Endothelial cell of umbilical vein (primary cell): ENCODE measurements around the gene SYNPO. TPM values are rescaled to one million over a fixed set of nuclear protein-coding genes. Genes with fewer than 3 reads are reported as not detected.

Experiments used
- BruUV-seq: library from RNA; stranded (reverse); fragments of 400-500 nt; replicated peaks from 2 replicates; lab custom pipeline; 2021; lab: Mats Ljungman, UMichigan
- CTCF ChIA-PET: fragments of 300-600, 350-600 bp; sonication (Branson Sonifier 250); formaldehyde crosslinking; loops from one replicate; lab custom pipeline; 2021; ENCODE audit warnings: antibody characterized with exemption, inconsistent platforms; lab: Charles Lee
- POLR2A ChIA-PET: fragments of 300-600, 350-600 bp; sonication (Branson Sonifier 250); formaldehyde crosslinking; loops from one replicate; lab custom pipeline; 2021; ENCODE audit warnings: antibody characterized with exemption, inconsistent platforms; lab: Charles Lee
- DNase-seq: peaks from one replicate; pipeline ENCODE4 v3.0.0-alpha.2; 2011; ENCODE audit warnings: low read depth, low spot score
- FAIRE-seq: peaks from 2 replicates; lab custom pipeline; 2011; peaks lifted over from hg19 to GRCh38; lab: Jason Lieb, UNC
- H2AFZ ChIP-seq: 2 replicates; pipeline ENCODE4 v1.6.0; 2012; ENCODE audit warnings: low read depth, low read length, control low read depth, inconsistent platforms
- H3K27ac ChIP-seq: 2 replicates; pipeline ENCODE4 v1.5.1; 2011; ENCODE audit warnings: low read depth, mild to moderate bottlenecking, control low read depth, low read length, moderate library complexity; ENCODE audit not compliant: insufficient read depth
- H3K27me3 ChIP-seq, 2 experiments: 2 replicates each; pipeline versions ENCODE4 v1.6.0 to v1.6.1; 2011; ENCODE audit warnings: low read length in 2 of 2, mixed read lengths in 1 of 2; ENCODE audit not compliant: control insufficient read depth in 2 of 2, insufficient read depth in 2 of 2
- H3K36me3 ChIP-seq, 2 experiments: 2 replicates in 1 of 2; 3 replicates in 1 of 2; pipeline ENCODE4 v1.5.1; 2011; ENCODE audit warnings: low read length in 2 of 2, mild to moderate bottlenecking in 1 of 2, moderate library complexity in 1 of 2; ENCODE audit not compliant: control insufficient read depth in 2 of 2, insufficient read depth in 2 of 2; ENCODE audit errors: extremely low read depth in 1 of 2
- H3K4me1 ChIP-seq: 3 replicates; pipeline ENCODE4 v1.5.1; 2011; ENCODE audit warnings: mild to moderate bottlenecking, low read length; ENCODE audit not compliant: control insufficient read depth, insufficient read depth; ENCODE audit errors: extremely low read depth
- H3K4me2 ChIP-seq: 2 replicates; pipeline ENCODE4 v1.6.1; 2011; ENCODE audit warnings: low read length, control low read depth, mixed read lengths; ENCODE audit not compliant: insufficient read depth
- H3K4me3 ChIP-seq, 3 experiments: fragments of 200-600 bp in 1 of 3; sonication (generic), shearing (Covaris generic) in 1 of 3; replicated peaks in 1 of 3; 2 replicates each; pipeline ENCODE4 v1.5.1; 2011 to 2016; ENCODE audit warnings: control low read depth in 3 of 3, low read length in 3 of 3, mild to moderate bottlenecking in 2 of 3, inconsistent platforms in 1 of 3, low read depth in 1 of 3, moderate library complexity in 1 of 3; ENCODE audit not compliant: insufficient read depth in 1 of 3
- H3K79me2 ChIP-seq: 2 replicates; pipeline ENCODE4 v1.6.0; 2012; ENCODE audit warnings: low read length, inconsistent platforms; ENCODE audit not compliant: control insufficient read depth, insufficient read depth
- H3K9ac ChIP-seq: replicated peaks from 2 replicates; pipeline ENCODE3; 2011; ENCODE audit warnings: low read length, control low read depth; ENCODE audit not compliant: insufficient read depth; ENCODE audit errors: extremely low read depth
- H3K9me1 ChIP-seq: replicated peaks from 3 replicates; pipeline ENCODE4 v1.6.0; 2011; ENCODE audit warnings: mild to moderate bottlenecking, low read length; ENCODE audit not compliant: control insufficient read depth, insufficient read depth; ENCODE audit errors: extremely low read depth
- H3K9me3 ChIP-seq: replicated peaks from 2 replicates; pipeline ENCODE4 v1.5.1; 2012; ENCODE audit warnings: low read length, inconsistent platforms; ENCODE audit not compliant: control insufficient read depth, insufficient read depth
- H4K20me1 ChIP-seq: replicated peaks from 2 replicates; pipeline ENCODE3; 2011; ENCODE audit warnings: mild to moderate bottlenecking, low read length; ENCODE audit not compliant: control insufficient read depth, insufficient read depth; ENCODE audit errors: extremely low read depth
- CTCF ChIP-seq, 2 donors: IDR thresholded peaks; 1 replicate in 1 of 2; 2 replicates in 1 of 2; pipeline ENCODE4 v1.5.1; 2011; ENCODE audit warnings: low read length in 2 of 2, mild to moderate bottlenecking in 2 of 2, moderate library complexity in 2 of 2, control low read depth in 1 of 2, inconsistent platforms in 1 of 2, low read depth in 1 of 2; ENCODE audit not compliant: insufficient read depth in 1 of 2; ENCODE audit errors: extremely low read depth in 1 of 2
- EZH2 ChIP-seq: IDR thresholded peaks from 2 replicates; pipeline ENCODE4 v1.6.1; 2012; ENCODE audit warnings: borderline replicate concordance, low read depth, mild to moderate bottlenecking, moderate library complexity, low read length, inconsistent platforms; ENCODE audit not compliant: severe bottlenecking
- FOS ChIP-seq: IDR thresholded peaks from 2 replicates; pipeline ENCODE4 v1.6.1; 2011; ENCODE audit warnings: mild to moderate bottlenecking, low read length, moderate library complexity, borderline replicate concordance; ENCODE audit not compliant: insufficient read depth
- GATA2 ChIP-seq: IDR thresholded peaks from 2 replicates; pipeline ENCODE4 v1.7.0; 2011; ENCODE audit warnings: low read depth, mild to moderate bottlenecking, moderate library complexity, mixed read lengths, low read length; ENCODE audit not compliant: insufficient read length, insufficient read depth
- JUN ChIP-seq: IDR thresholded peaks from 2 replicates; pipeline ENCODE4 v1.6.1; 2011; ENCODE audit warnings: borderline replicate concordance, low read depth; ENCODE audit not compliant: insufficient read length, insufficient read depth
- MAX ChIP-seq: IDR thresholded peaks from 2 replicates; pipeline ENCODE4 v1.6.1; 2011; ENCODE audit not compliant: insufficient read depth, insufficient read length
- MYC ChIP-seq: IDR thresholded peaks from one replicate; pipeline ENCODE4 v1.6.1; 2011; ENCODE audit warnings: mild to moderate bottlenecking, low read depth, low read length
- POLR2A ChIP-seq: IDR thresholded peaks from 2 replicates; pipeline ENCODE4 v1.6.1; 2012; ENCODE audit warnings: low read depth, mild to moderate bottlenecking, control low read depth, low read length
- POLR2AphosphoS5 ChIP-seq: IDR thresholded peaks from 2 replicates; pipeline ENCODE4 v1.6.1; 2012; ENCODE audit warnings: low read depth, mild to moderate bottlenecking, control low read depth, low read length, moderate library complexity; ENCODE audit not compliant: insufficient read depth
- dilution Hi-C: fragments of 300-500 bp; cut with MboI; formaldehyde crosslinking; loops from one replicate; pipeline ENCODE4 v1.15.0; 2019; ENCODE audit warnings: low sequenced_read_pairs; ENCODE audit not compliant: extremely low pct_ligation_motif_present
- intact Hi-C: fragments of 100-400 bp; cut with micrococcal nuclease; formaldehyde crosslinking; loops from one replicate; pipeline ENCODE4 v1.10.0; 2022
- polyA plus RNA-seq, 4 experiments: library from polyadenylated mRNA; depleted of rRNA in 3 of 4; stranded (reverse) in 3 of 4; unstranded in 1 of 4; fragments of >200 nt; gene quantifications; 2 replicates each; pipeline versions ENCODE4 v1.2.1 to v1.2.3, GENCODE V29; 2011 to 2012; ENCODE audit warnings: missing spikeins in 1 of 4
- total RNA-seq: library from RNA; stranded (reverse); gene quantifications from 2 replicates; pipeline ENCODE4 v1.2.3, GENCODE V29; 2021

Gene SYNPO
- total and polyA plus RNA-seq, 2 donors (not counting 3 experiments of a cell fraction or from before 2014, with no cell fraction given), result 68.4 to 121 TPM

- Histone ChIP-seq H3K4me2 (no peak overlapping the region), H3K4me3 (no peak overlapping the region), H3K9me3 (no peaks in the 10 kb centered on the region), H3K9me1 (no peaks in the 10 kb centered on the region), H3K27ac (no peak overlapping the region), H3K79me2 (no peaks in the 10 kb centered on the region), H2AFZ (no peak overlapping the region), H3K4me1 (peaks cover 8% of the 10 kb centered on the region), H3K27me3 (no peaks in the 10 kb centered on the region), H3K36me3 (no peaks in the 10 kb centered on the region), H3K9ac (no peak overlapping the region), H4K20me1 (no peaks in the 10 kb centered on the region)
- dilution Hi-C loops, result no loop called here
- intact Hi-C loops, result no loop called here
- TF ChIP-seq GATA2 (no peak), EZH2 (no peak), CTCF (IDR thresholded peaks at IDR 0.05; ENCODE audit: extremely low read depth in 1 of 2, insufficient read depth in 1 of 2, low read depth in 1 of 2, low read length in 2 of 2) (no peak), MYC (no peak), MAX (no peak), JUN (no peak), FOS (no peak), POLR2A (no peak), POLR2AphosphoS5 (no peak)
- CTCF ChIA-PET, result no interaction called here
- no peak for DNase-seq
- POLR2A ChIA-PET, result no interaction called here
- no TSS peak for BruUV-seq
- no peak for FAIRE-seq
Measured at GRCh38 chr5:150607105-150607504, 33.4 kb upstream of the SYNPO start.
